Measurements from ENCODE around the gene MTCL1.

MTCL1 gene

DNA sequence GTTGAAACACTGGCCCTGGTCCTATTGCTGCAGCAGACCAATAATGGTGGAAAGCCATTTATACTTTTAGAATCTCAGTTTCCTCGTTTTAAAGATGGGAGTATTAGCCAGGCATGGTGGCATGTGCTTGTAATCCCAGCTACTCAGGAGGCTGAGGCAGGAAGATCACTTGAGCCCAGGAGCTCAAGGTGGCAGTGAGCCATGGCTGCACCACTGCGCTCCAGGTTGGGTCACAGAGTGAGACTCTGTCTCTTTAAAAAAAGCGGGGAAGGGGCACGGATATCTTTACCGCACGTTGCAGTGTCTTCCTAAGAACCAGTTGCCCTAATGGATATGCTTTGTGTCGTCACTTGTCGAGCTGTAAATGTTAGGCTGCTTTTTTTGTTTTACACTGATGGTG is 8.3 kb downstream of the MTCL1 start:
- no peaks in the 10 kb centered on the region for H3K36me3 ChIP-seq (ENCODE audit: control insufficient read depth, insufficient read depth, low read length)
- H3K56ac ChIP-seq (ENCODE audit: low read length), result no peak overlapping the region
- H2AK5ac ChIP-seq (ENCODE audit: low read length), result no peak overlapping the region
- peaks cover 63% of the 10 kb centered on the region for H3K79me2 ChIP-seq (ENCODE audit: control insufficient read depth, insufficient read depth, low read length)
- H4K5ac ChIP-seq (ENCODE audit: low read length), result no peak overlapping the region
- no peak overlapping the region for H2BK120ac ChIP-seq (ENCODE audit: low read depth, low read length)
- H3K18ac ChIP-seq (ENCODE audit: low read length), result no peak overlapping the region
- no CpG with 5 or more reads among the region's 8 CpGs for WGBS (ENCODE audit: extremely low coverage, insufficient coverage, low lambda C conversion rate)
- H3K4me2 ChIP-seq (ENCODE audit: low read length), result no peak overlapping the region
- no peak overlapping the region for H4K8ac ChIP-seq (ENCODE audit: low read depth, low read length)
- no peak for DNase-seq
- no peak overlapping the region for H3K9ac ChIP-seq (ENCODE audit: low read length)
- H3K27ac ChIP-seq (ENCODE audit: low read depth, low read length), result no peak overlapping the region
- H3K23ac ChIP-seq (ENCODE audit: low read length), result no peak overlapping the region
- peaks cover 17% of the 10 kb centered on the region for H3K4me1 ChIP-seq (ENCODE audit: control insufficient read depth, low read depth, low read length)
- no peak overlapping the region for H3K4me3 ChIP-seq (ENCODE audit: low read length)
- no peak overlapping the region for H2BK15ac ChIP-seq (replicated peaks; ENCODE audit: low read depth)
- H3K79me1 ChIP-seq (ENCODE audit: low read length), result peaks cover 19% of the 10 kb centered on the region
- H3K4ac ChIP-seq (ENCODE audit: low read depth, low read length), result no peak overlapping the region
- H3K27me3 ChIP-seq (ENCODE audit: insufficient read depth, low read length, poor library complexity), result no peaks in the 10 kb centered on the region
- H2BK5ac ChIP-seq (ENCODE audit: low read length), result no peak overlapping the region

- no peaks in the 10 kb centered on the region for H3K36me3 ChIP-seq (ENCODE audit: control insufficient read depth, insufficient read depth, low read length)
- no peak overlapping the region for H4K8ac ChIP-seq (ENCODE audit: low read depth, low read length)
- no peak overlapping the region for H3K4ac ChIP-seq (ENCODE audit: low read depth, low read length)
- H3K27me3 ChIP-seq (ENCODE audit: insufficient read depth, low read length, poor library complexity), result no peaks in the 10 kb centered on the region
- H3K18ac ChIP-seq (ENCODE audit: low read length), result no peak overlapping the region
- DNase-seq, result no peak
- H2BK5ac ChIP-seq (ENCODE audit: low read length), result no peak overlapping the region
- H3K9ac ChIP-seq (ENCODE audit: low read length), result no peak overlapping the region
- H3K4me1 ChIP-seq (ENCODE audit: control insufficient read depth, low read depth, low read length), result peaks cover 16% of the 10 kb centered on the region
- no peak overlapping the region for H4K5ac ChIP-seq (ENCODE audit: low read length)
- no peak overlapping the region for H3K27ac ChIP-seq (ENCODE audit: low read depth, low read length)
- peaks cover 15% of the 10 kb centered on the region for H3K79me1 ChIP-seq (ENCODE audit: low read length)
- H3K4me3 ChIP-seq (ENCODE audit: low read length), result no peak overlapping the region
- WGBS (ENCODE audit: extremely low coverage, insufficient coverage, low lambda C conversion rate), result no CpG with 5 or more reads among the region's 4 CpGs
- H3K56ac ChIP-seq (ENCODE audit: low read length), result peak overlapping the region; percentile 15
- H3K23ac ChIP-seq (ENCODE audit: low read length), result peak overlapping the region; percentile 24
- H3K4me2 ChIP-seq (ENCODE audit: low read length), result no peak overlapping the region
- H2BK15ac ChIP-seq (replicated peaks; ENCODE audit: low read depth), result no peak overlapping the region
- H2BK120ac ChIP-seq (ENCODE audit: low read depth, low read length), result no peak overlapping the region
- no peak overlapping the region for H2AK5ac ChIP-seq (ENCODE audit: low read length)
- H3K79me2 ChIP-seq (ENCODE audit: control insufficient read depth, insufficient read depth, low read length), result peaks cover 51% of the 10 kb centered on the region
These were observed 10.2 kb downstream of the MTCL1 start for GRCh38 chr18:8715599-8715998.

DNA sequence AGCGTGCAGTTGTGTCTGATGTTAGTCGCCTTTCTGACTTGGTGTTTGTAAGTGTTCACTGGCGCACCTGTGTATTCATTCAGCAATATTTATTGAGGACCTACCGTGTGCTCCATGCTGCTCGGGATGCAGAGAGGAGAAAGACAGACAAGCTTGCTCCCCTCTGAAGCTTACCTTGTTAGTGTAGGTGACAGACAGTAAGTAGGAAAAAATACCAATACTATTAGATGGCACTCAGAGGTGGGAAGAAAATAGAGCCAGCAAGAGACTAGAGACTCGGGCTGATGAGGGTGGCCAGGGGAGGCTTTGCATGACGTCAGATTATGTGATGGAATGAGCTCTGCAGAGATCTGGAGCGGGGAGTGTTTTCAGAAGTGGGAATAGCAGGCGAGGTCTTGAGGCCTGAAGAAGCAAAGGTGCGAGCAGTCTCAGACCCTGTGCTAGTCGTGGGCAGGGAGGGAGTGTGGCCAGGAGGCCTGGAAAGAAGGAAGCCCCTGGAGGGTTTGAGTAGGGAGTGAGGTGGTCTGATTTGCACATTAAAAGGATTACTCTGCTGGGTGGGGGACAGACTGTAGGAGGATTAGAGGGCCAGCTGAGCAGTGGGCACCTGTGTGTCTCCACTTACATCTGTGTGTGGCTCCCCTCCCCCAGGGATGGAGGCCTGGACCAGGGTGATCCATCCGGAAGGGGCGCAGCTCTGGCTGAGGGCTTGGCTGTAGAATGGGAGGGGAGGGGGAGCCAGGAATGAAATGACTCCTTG is 11.8 kb downstream of the MTCL1 start:
- Histone ChIP-seq H2BK120ac (ENCODE audit: low read depth, low read length) (no peak overlapping the region), H3K4me1 (ENCODE audit: control insufficient read depth, low read depth, low read length) (peaks cover 16% of the 10 kb centered on the region), H2BK15ac (replicated peaks; ENCODE audit: low read depth) (no peak overlapping the region), H3K79me2 (ENCODE audit: control insufficient read depth, insufficient read depth, low read length) (peaks cover 45% of the 10 kb centered on the region), H3K4me2 (ENCODE audit: low read length) (no peak overlapping the region), H2AK5ac (ENCODE audit: low read length) (peak overlapping the region; percentile 24), H4K8ac (ENCODE audit: low read depth, low read length) (no peak overlapping the region), H3K23ac (ENCODE audit: low read length) (peak overlapping the region; percentile 74), H2BK5ac (ENCODE audit: low read length) (no peak overlapping the region), H3K9ac (ENCODE audit: low read length) (peak overlapping the region; percentile 11), H3K18ac (ENCODE audit: low read length) (no peak overlapping the region), H3K27me3 (ENCODE audit: insufficient read depth, low read length, poor library complexity) (no peaks in the 10 kb centered on the region), H3K27ac (ENCODE audit: low read depth, low read length) (peak overlapping the region; percentile 36), H3K4ac (ENCODE audit: low read depth, low read length) (no peak overlapping the region), H4K5ac (ENCODE audit: low read length) (no peak overlapping the region), H3K36me3 (ENCODE audit: control insufficient read depth, insufficient read depth, low read length) (no peaks in the 10 kb centered on the region), H3K79me1 (ENCODE audit: low read length) (peaks cover 14% of the 10 kb centered on the region), H3K56ac (ENCODE audit: low read length) (no peak overlapping the region), H3K4me3 (ENCODE audit: low read length) (no peak overlapping the region)
- peak; percentile 60 for DNase-seq
- no CpG with 5 or more reads among the region's 13 CpGs for WGBS (ENCODE audit: extremely low coverage, insufficient coverage, low lambda C conversion rate)

GRCh38 chr18:8718401-8718913 is 13.1 kb downstream of the MTCL1 start:
- Histone ChIP-seq H3K56ac (ENCODE audit: low read length) (peak overlapping the region; percentile 27), H3K4me2 (ENCODE audit: low read length) (no peak overlapping the region), H3K4me3 (ENCODE audit: low read length) (no peak overlapping the region), H3K4me1 (ENCODE audit: control insufficient read depth, low read depth, low read length) (peaks cover 12% of the 10 kb centered on the region), H2AK5ac (ENCODE audit: low read length) (no peak overlapping the region), H3K23ac (ENCODE audit: low read length) (no peak overlapping the region), H2BK120ac (ENCODE audit: low read depth, low read length) (no peak overlapping the region), H3K79me2 (ENCODE audit: control insufficient read depth, insufficient read depth, low read length) (peaks cover 38% of the 10 kb centered on the region), H3K79me1 (ENCODE audit: low read length) (peaks cover 10% of the 10 kb centered on the region), H2BK15ac (replicated peaks; ENCODE audit: low read depth) (no peak overlapping the region), H4K5ac (ENCODE audit: low read length) (no peak overlapping the region), H2BK5ac (ENCODE audit: low read length) (no peak overlapping the region), H3K9ac (ENCODE audit: low read length) (no peak overlapping the region), H3K18ac (ENCODE audit: low read length) (no peak overlapping the region), H3K36me3 (ENCODE audit: control insufficient read depth, insufficient read depth, low read length) (no peaks in the 10 kb centered on the region), H3K27me3 (ENCODE audit: insufficient read depth, low read length, poor library complexity) (no peaks in the 10 kb centered on the region), H4K8ac (ENCODE audit: low read depth, low read length) (no peak overlapping the region), H3K4ac (ENCODE audit: low read depth, low read length) (no peak overlapping the region), H3K27ac (ENCODE audit: low read depth, low read length) (no peak overlapping the region)
- no CpG with 5 or more reads among the region's 16 CpGs for WGBS (ENCODE audit: extremely low coverage, insufficient coverage, low lambda C conversion rate)
- no peak for DNase-seq

DNA sequence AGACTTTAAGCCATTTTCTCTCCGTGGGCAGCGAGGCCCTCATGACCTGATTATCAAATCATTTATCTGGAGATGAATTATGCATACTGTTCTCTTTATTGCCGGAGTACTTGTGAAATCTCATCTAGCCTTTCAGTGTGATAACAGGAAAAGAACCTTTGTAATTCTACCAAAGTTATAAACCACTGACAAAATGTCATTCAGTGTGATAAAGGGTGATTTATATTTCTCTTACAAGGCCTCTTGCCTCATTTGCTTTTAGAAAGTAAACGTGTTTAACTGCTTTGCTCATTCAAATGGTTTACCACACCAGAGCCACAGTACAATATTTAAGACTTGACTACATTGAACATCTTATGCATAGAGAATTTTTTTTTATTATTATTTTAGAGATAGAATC is 13.8 kb downstream of the MTCL1 start:
- no peak overlapping the region for H2BK15ac ChIP-seq (replicated peaks; ENCODE audit: low read depth)
- H3K9ac ChIP-seq (ENCODE audit: low read length), result no peak overlapping the region
- H3K79me1 ChIP-seq (ENCODE audit: low read length), result peaks cover 11% of the 10 kb centered on the region
- H3K4me2 ChIP-seq (ENCODE audit: low read length), result no peak overlapping the region
- no peak overlapping the region for H2AK5ac ChIP-seq (ENCODE audit: low read length)
- peaks cover 33% of the 10 kb centered on the region for H3K79me2 ChIP-seq (ENCODE audit: control insufficient read depth, insufficient read depth, low read length)
- H4K8ac ChIP-seq (ENCODE audit: low read depth, low read length), result no peak overlapping the region
- H3K23ac ChIP-seq (ENCODE audit: low read length), result no peak overlapping the region
- H3K4me3 ChIP-seq (ENCODE audit: low read length), result no peak overlapping the region
- no CpG with 5 or more reads among the region's 4 CpGs for WGBS (ENCODE audit: extremely low coverage, insufficient coverage, low lambda C conversion rate)
- no peak overlapping the region for H3K4ac ChIP-seq (ENCODE audit: low read depth, low read length)
- no peaks in the 10 kb centered on the region for H3K27me3 ChIP-seq (ENCODE audit: insufficient read depth, low read length, poor library complexity)
- no peak overlapping the region for H4K5ac ChIP-seq (ENCODE audit: low read length)
- peaks cover 12% of the 10 kb centered on the region for H3K4me1 ChIP-seq (ENCODE audit: control insufficient read depth, low read depth, low read length)
- H2BK120ac ChIP-seq (ENCODE audit: low read depth, low read length), result no peak overlapping the region
- H3K56ac ChIP-seq (ENCODE audit: low read length), result no peak overlapping the region
- H3K36me3 ChIP-seq (ENCODE audit: control insufficient read depth, insufficient read depth, low read length), result no peaks in the 10 kb centered on the region
- no peak overlapping the region for H2BK5ac ChIP-seq (ENCODE audit: low read length)
- H3K18ac ChIP-seq (ENCODE audit: low read length), result no peak overlapping the region
- H3K27ac ChIP-seq (ENCODE audit: low read depth, low read length), result no peak overlapping the region
- no peak for DNase-seq

Data from mesendoderm (in vitro differentiated cells).